ENCODE measurements around the gene MIOS. TPM values are rescaled to one million over a fixed set of nuclear protein-coding genes. Genes with fewer than 3 reads are reported as not detected.
A peak's percentile ranks its signal among the peaks of the same experiment; 100 is the strongest.

Gene MIOS
- polyA plus RNA-seq (2013, experiment 1 of 4) = 35.3 TPM
- 39.0 TPM for polyA plus RNA-seq (2013, experiment 2 of 4)
- 38.4 TPM for polyA plus RNA-seq (2013, experiment 3 of 4)
- 32.6 TPM for polyA plus RNA-seq (2013, experiment 4 of 4)

GRCh38 chr7:7566651-7567611 is at the start of gene MIOS:
Gene MIOS, plus strand, starts transcription at chr7:7566884. Its CDS starts 5,592 bp downstream, at chr7:7572476.
- H3K27ac ChIP-seq (ENCODE audit: insufficient read depth, low read depth, low read length, poor library complexity, severe bottlenecking) = peak within 1 kb of the TSS; percentile 65
- H3K4me3 ChIP-seq (ENCODE audit: insufficient read depth, low read depth, low read length) = peak within 1 kb of the TSS; percentile 84
- peaks cover 3% of the 10 kb centered on the region for H3K4me1 ChIP-seq (ENCODE audit: control insufficient read depth, insufficient read depth, low read length)
- WGBS, 2 experiments = 1% methylated on average over 96 of the region's 96 CpGs
- no peaks in the 10 kb centered on the region for H3K9me3 ChIP-seq (ENCODE audit: control insufficient read depth, low read length)
- H3K27me3 ChIP-seq (ENCODE audit: control insufficient read depth, insufficient read depth, low read length, poor library complexity, severe bottlenecking) = no peaks in the 10 kb centered on the region
- peaks cover 9% of the 10 kb centered on the region for H3K36me3 ChIP-seq (ENCODE audit: control insufficient read depth, insufficient read depth, low read length)

GRCh38 chr7:7517754-7518153 is 48.9 kb upstream of the MIOS start:
- H3K27me3 ChIP-seq (ENCODE audit: control insufficient read depth, insufficient read depth, low read length, poor library complexity, severe bottlenecking) = no peaks in the 10 kb centered on the region
- no peaks in the 10 kb centered on the region for H3K9me3 ChIP-seq (ENCODE audit: control insufficient read depth, low read length)
- H3K36me3 ChIP-seq (ENCODE audit: control insufficient read depth, insufficient read depth, low read length) = no peaks in the 10 kb centered on the region
- 94 to 96% methylated on average over 3 of the region's 3 CpGs for WGBS, 2 experiments
- H3K4me1 ChIP-seq (ENCODE audit: control insufficient read depth, insufficient read depth, low read length) = peaks cover 3% of the 10 kb centered on the region
- H3K4me3 ChIP-seq (ENCODE audit: insufficient read depth, low read depth, low read length) = no peak overlapping the region
- H3K27ac ChIP-seq (ENCODE audit: insufficient read depth, low read depth, low read length, poor library complexity, severe bottlenecking) = no peak overlapping the region

- Histone ChIP-seq H3K4me3 (ENCODE audit: insufficient read depth, low read depth, low read length) (no peak overlapping the region), H3K9me3 (ENCODE audit: control insufficient read depth, low read length) (no peaks in the 10 kb centered on the region), H3K4me1 (ENCODE audit: control insufficient read depth, insufficient read depth, low read length) (peaks cover 3% of the 10 kb centered on the region), H3K27ac (ENCODE audit: insufficient read depth, low read depth, low read length, poor library complexity, severe bottlenecking) (no peak overlapping the region), H3K36me3 (ENCODE audit: control insufficient read depth, insufficient read depth, low read length) (no peaks in the 10 kb centered on the region), H3K27me3 (ENCODE audit: control insufficient read depth, insufficient read depth, low read length, poor library complexity, severe bottlenecking) (no peaks in the 10 kb centered on the region)
- WGBS, 2 experiments = 90 to 91% methylated on average over 2 of the region's 2 CpGs
Observed at GRCh38 chr7:7519056-7519455, 47.6 kb upstream of the MIOS start.

- WGBS, 2 experiments = 96 to 100% methylated on average over 1 to 2 of the region's 2 CpGs
- Histone ChIP-seq H3K9me3 (ENCODE audit: control insufficient read depth, low read length) (no peaks in the 10 kb centered on the region), H3K4me3 (ENCODE audit: insufficient read depth, low read depth, low read length) (no peak overlapping the region), H3K27ac (ENCODE audit: insufficient read depth, low read depth, low read length, poor library complexity, severe bottlenecking) (no peak overlapping the region), H3K27me3 (ENCODE audit: control insufficient read depth, insufficient read depth, low read length, poor library complexity, severe bottlenecking) (no peaks in the 10 kb centered on the region), H3K36me3 (ENCODE audit: control insufficient read depth, insufficient read depth, low read length) (no peaks in the 10 kb centered on the region), H3K4me1 (ENCODE audit: control insufficient read depth, insufficient read depth, low read length) (peaks cover 3% of the 10 kb centered on the region)
Observed at GRCh38 chr7:7519528-7519927, 47.2 kb upstream of the MIOS start.

- Histone ChIP-seq H3K27ac (ENCODE audit: insufficient read depth, low read depth, low read length, poor library complexity, severe bottlenecking) (no peak overlapping the region), H3K4me1 (ENCODE audit: control insufficient read depth, insufficient read depth, low read length) (no peaks in the 10 kb centered on the region), H3K9me3 (ENCODE audit: control insufficient read depth, low read length) (no peaks in the 10 kb centered on the region), H3K36me3 (ENCODE audit: control insufficient read depth, insufficient read depth, low read length) (no peaks in the 10 kb centered on the region), H3K4me3 (ENCODE audit: insufficient read depth, low read depth, low read length) (no peak overlapping the region), H3K27me3 (ENCODE audit: control insufficient read depth, insufficient read depth, low read length, poor library complexity, severe bottlenecking) (no peaks in the 10 kb centered on the region)
- 88 to 94% methylated on average over 3 of the region's 3 CpGs for WGBS, 2 experiments
Observed at GRCh38 chr7:7521259-7521658, 45.4 kb upstream of the MIOS start.

GRCh38 chr7:7522421-7522820 is 44.3 kb upstream of the MIOS start:
- Histone ChIP-seq H3K27ac (ENCODE audit: insufficient read depth, low read depth, low read length, poor library complexity, severe bottlenecking) (no peak overlapping the region), H3K9me3 (ENCODE audit: control insufficient read depth, low read length) (no peaks in the 10 kb centered on the region), H3K4me3 (ENCODE audit: insufficient read depth, low read depth, low read length) (no peak overlapping the region), H3K36me3 (ENCODE audit: control insufficient read depth, insufficient read depth, low read length) (no peaks in the 10 kb centered on the region), H3K27me3 (ENCODE audit: control insufficient read depth, insufficient read depth, low read length, poor library complexity, severe bottlenecking) (no peaks in the 10 kb centered on the region), H3K4me1 (ENCODE audit: control insufficient read depth, insufficient read depth, low read length) (no peaks in the 10 kb centered on the region)
- WGBS, 2 experiments = 89 to 96% methylated on average over 3 of the region's 3 CpGs

- Histone ChIP-seq H3K27ac (ENCODE audit: insufficient read depth, low read depth, low read length, poor library complexity, severe bottlenecking) (no peak overlapping the region), H3K9me3 (ENCODE audit: control insufficient read depth, low read length) (no peaks in the 10 kb centered on the region), H3K27me3 (ENCODE audit: control insufficient read depth, insufficient read depth, low read length, poor library complexity, severe bottlenecking) (no peaks in the 10 kb centered on the region), H3K4me1 (ENCODE audit: control insufficient read depth, insufficient read depth, low read length) (no peaks in the 10 kb centered on the region), H3K36me3 (ENCODE audit: control insufficient read depth, insufficient read depth, low read length) (no peaks in the 10 kb centered on the region), H3K4me3 (ENCODE audit: insufficient read depth, low read depth, low read length) (no peak overlapping the region)
- WGBS, 2 experiments = 94 to 100% methylated on average over 1 to 3 of the region's 3 CpGs
Observed at GRCh38 chr7:7524121-7524520, 42.6 kb upstream of the MIOS start.

- H3K27me3 ChIP-seq (ENCODE audit: control insufficient read depth, insufficient read depth, low read length, poor library complexity, severe bottlenecking) = no peaks in the 10 kb centered on the region
- no peaks in the 10 kb centered on the region for H3K4me1 ChIP-seq (ENCODE audit: control insufficient read depth, insufficient read depth, low read length)
- no peak overlapping the region for H3K27ac ChIP-seq (ENCODE audit: insufficient read depth, low read depth, low read length, poor library complexity, severe bottlenecking)
- H3K9me3 ChIP-seq (ENCODE audit: control insufficient read depth, low read length) = no peaks in the 10 kb centered on the region
- H3K36me3 ChIP-seq (ENCODE audit: control insufficient read depth, insufficient read depth, low read length) = no peaks in the 10 kb centered on the region
- H3K4me3 ChIP-seq (ENCODE audit: insufficient read depth, low read depth, low read length) = no peak overlapping the region
- WGBS, 2 experiments = 98 to 100% methylated on average over 1 to 2 of the region's 2 CpGs
Observed at GRCh38 chr7:7526006-7526405, 40.7 kb upstream of the MIOS start.

- Histone ChIP-seq H3K4me1 (ENCODE audit: control insufficient read depth, insufficient read depth, low read length) (no peaks in the 10 kb centered on the region), H3K4me3 (ENCODE audit: insufficient read depth, low read depth, low read length) (no peak overlapping the region), H3K27me3 (ENCODE audit: control insufficient read depth, insufficient read depth, low read length, poor library complexity, severe bottlenecking) (no peaks in the 10 kb centered on the region), H3K9me3 (ENCODE audit: control insufficient read depth, low read length) (no peaks in the 10 kb centered on the region), H3K27ac (ENCODE audit: insufficient read depth, low read depth, low read length, poor library complexity, severe bottlenecking) (no peak overlapping the region), H3K36me3 (ENCODE audit: control insufficient read depth, insufficient read depth, low read length) (no peaks in the 10 kb centered on the region)
- WGBS, 2 experiments = 94 to 95% methylated on average over 3 of the region's 3 CpGs
Observed at GRCh38 chr7:7527047-7527446, 39.6 kb upstream of the MIOS start.

GRCh38 chr7:7529328-7529727 is 37.4 kb upstream of the MIOS start:
- Histone ChIP-seq H3K9me3 (ENCODE audit: control insufficient read depth, low read length) (no peaks in the 10 kb centered on the region), H3K36me3 (ENCODE audit: control insufficient read depth, insufficient read depth, low read length) (no peaks in the 10 kb centered on the region), H3K27ac (ENCODE audit: insufficient read depth, low read depth, low read length, poor library complexity, severe bottlenecking) (no peak overlapping the region), H3K27me3 (ENCODE audit: control insufficient read depth, insufficient read depth, low read length, poor library complexity, severe bottlenecking) (no peaks in the 10 kb centered on the region), H3K4me3 (ENCODE audit: insufficient read depth, low read depth, low read length) (no peak overlapping the region), H3K4me1 (ENCODE audit: control insufficient read depth, insufficient read depth, low read length) (no peaks in the 10 kb centered on the region)
- WGBS, 2 experiments = 95 to 96% methylated on average over 4 of the region's 4 CpGs

Data from ectodermal cell (in vitro differentiated cells).